Measurements from ENCODE around the gene NOX3.

Gene NOX3

DNA sequence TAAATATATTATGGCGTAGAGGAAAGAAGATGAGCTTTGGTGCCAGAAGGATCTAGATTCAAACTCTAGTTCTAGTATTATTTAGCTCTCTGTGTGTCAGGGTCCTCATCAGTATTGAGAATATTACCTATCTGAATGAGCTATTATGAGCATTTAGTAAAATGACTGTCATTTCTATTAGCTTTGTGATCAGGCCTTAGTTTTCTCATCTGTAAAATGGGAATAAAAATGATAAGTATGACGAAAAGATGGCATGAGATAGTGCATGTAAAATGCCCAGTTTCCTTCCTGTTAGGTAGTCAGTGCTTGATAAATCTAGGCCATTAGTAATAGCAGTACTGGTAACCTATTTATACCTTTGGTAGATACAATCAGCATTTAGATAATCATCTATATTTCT lies 35.1 kb downstream of the NOX3 start:
- Histone ChIP-seq H3K4me3 (ENCODE audit: low read length) (no peak overlapping the region), H3K27me3 (replicated peaks; ENCODE audit: insufficient read depth, low read length) (no peaks in the 10 kb centered on the region), H3K79me2 (ENCODE audit: low read length) (no peaks in the 10 kb centered on the region), H3K4me2 (ENCODE audit: low read depth, low read length) (no peak overlapping the region), H3K9me3 (replicated peaks; ENCODE audit: insufficient read depth, low read length) (no peaks in the 10 kb centered on the region), H3K9me2 (replicated peaks; ENCODE audit: insufficient read depth, low read length) (no peaks in the 10 kb centered on the region), H3K4me1 (ENCODE audit: low read length) (no peaks in the 10 kb centered on the region), H3F3A (ENCODE audit: insufficient read depth, low read length) (peaks cover 7% of the 10 kb centered on the region; the same call in 1 of the 2 replicates), H3K27ac (ENCODE audit: low read length) (no peak overlapping the region), H4K20me1 (ENCODE audit: insufficient read depth, low read length) (no peaks in the 10 kb centered on the region), H2AFZ (ENCODE audit: low read length) (no peak overlapping the region), H3K9ac (ENCODE audit: low read length) (no peak overlapping the region), H3K36me3 (replicated peaks; ENCODE audit: insufficient read depth, low read length) (no peaks in the 10 kb centered on the region)
- no peak for TF ChIP-seq EZH2phosphoT487 (IDR thresholded peaks at IDR 0.05; ENCODE audit: low read length)
- TF ChIP-seq, protein P1, sequence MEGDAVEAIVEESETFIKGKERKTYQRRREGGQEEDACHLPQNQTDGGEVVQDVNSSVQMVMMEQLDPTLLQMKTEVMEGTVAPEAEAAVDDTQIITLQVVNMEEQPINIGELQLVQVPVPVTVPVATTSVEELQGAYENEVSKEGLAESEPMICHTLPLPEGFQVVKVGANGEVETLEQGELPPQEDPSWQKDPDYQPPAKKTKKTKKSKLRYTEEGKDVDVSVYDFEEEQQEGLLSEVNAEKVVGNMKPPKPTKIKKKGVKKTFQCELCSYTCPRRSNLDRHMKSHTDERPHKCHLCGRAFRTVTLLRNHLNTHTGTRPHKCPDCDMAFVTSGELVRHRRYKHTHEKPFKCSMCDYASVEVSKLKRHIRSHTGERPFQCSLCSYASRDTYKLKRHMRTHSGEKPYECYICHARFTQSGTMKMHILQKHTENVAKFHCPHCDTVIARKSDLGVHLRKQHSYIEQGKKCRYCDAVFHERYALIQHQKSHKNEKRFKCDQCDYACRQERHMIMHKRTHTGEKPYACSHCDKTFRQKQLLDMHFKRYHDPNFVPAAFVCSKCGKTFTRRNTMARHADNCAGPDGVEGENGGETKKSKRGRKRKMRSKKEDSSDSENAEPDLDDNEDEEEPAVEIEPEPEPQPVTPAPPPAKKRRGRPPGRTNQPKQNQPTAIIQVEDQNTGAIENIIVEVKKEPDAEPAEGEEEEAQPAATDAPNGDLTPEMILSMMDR (IDR thresholded peaks at IDR 0.05; ENCODE audit: low read length): no peak
- no peak for TF ChIP-seq EZH2 (optimal IDR thresholded peaks at IDR 0.05; ENCODE audit: low read depth, low read length)
- no peak for DNase-seq

DNA sequence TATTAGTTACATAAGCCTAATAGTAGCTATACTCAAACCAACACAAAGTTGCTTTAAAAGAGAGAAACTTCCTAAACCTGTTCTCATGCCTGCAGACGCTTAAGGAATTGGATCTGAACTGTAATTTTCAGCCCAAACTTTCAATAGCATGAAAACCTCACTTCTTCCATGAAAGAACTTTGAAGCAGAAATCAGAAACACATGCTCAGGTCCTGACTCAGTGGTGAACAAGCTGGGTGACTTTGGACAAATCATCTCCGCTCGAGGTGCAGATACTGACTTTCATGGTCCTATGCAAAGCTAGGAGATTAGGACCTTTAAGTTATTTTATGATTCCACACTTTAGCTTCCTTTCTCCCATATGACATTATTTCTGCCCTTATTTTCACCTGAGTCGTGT lies 36.5 kb downstream of the NOX3 start:
- no peak overlapping the region for H2AFZ ChIP-seq (ENCODE audit: low read length)
- H3K4me1 ChIP-seq (ENCODE audit: low read length): no peaks in the 10 kb centered on the region
- H4K20me1 ChIP-seq (ENCODE audit: insufficient read depth, low read length): no peaks in the 10 kb centered on the region
- H3F3A ChIP-seq (ENCODE audit: insufficient read depth, low read length): peaks cover 7% of the 10 kb centered on the region; the same call in 1 of the 2 replicates
- H3K9me3 ChIP-seq (replicated peaks; ENCODE audit: insufficient read depth, low read length): no peaks in the 10 kb centered on the region
- H3K79me2 ChIP-seq (ENCODE audit: low read length): no peaks in the 10 kb centered on the region
- H3K9ac ChIP-seq (ENCODE audit: low read length): no peak overlapping the region
- no peak for DNase-seq
- TF ChIP-seq EZH2 (optimal IDR thresholded peaks at IDR 0.05; ENCODE audit: low read depth, low read length) (no peak), EZH2phosphoT487 (IDR thresholded peaks at IDR 0.05; ENCODE audit: low read length) (no peak)
- TF ChIP-seq, protein P1 (IDR thresholded peaks at IDR 0.05; ENCODE audit: low read length): no peak
- H3K9me2 ChIP-seq (replicated peaks; ENCODE audit: insufficient read depth, low read length): no peaks in the 10 kb centered on the region
- H3K4me3 ChIP-seq (ENCODE audit: low read length): no peak overlapping the region
- no peaks in the 10 kb centered on the region for H3K36me3 ChIP-seq (replicated peaks; ENCODE audit: insufficient read depth, low read length)
- no peak overlapping the region for H3K4me2 ChIP-seq (ENCODE audit: low read depth, low read length)
- no peak overlapping the region for H3K27ac ChIP-seq (ENCODE audit: low read length)
- H3K27me3 ChIP-seq (replicated peaks; ENCODE audit: insufficient read depth, low read length): no peaks in the 10 kb centered on the region

DNA sequence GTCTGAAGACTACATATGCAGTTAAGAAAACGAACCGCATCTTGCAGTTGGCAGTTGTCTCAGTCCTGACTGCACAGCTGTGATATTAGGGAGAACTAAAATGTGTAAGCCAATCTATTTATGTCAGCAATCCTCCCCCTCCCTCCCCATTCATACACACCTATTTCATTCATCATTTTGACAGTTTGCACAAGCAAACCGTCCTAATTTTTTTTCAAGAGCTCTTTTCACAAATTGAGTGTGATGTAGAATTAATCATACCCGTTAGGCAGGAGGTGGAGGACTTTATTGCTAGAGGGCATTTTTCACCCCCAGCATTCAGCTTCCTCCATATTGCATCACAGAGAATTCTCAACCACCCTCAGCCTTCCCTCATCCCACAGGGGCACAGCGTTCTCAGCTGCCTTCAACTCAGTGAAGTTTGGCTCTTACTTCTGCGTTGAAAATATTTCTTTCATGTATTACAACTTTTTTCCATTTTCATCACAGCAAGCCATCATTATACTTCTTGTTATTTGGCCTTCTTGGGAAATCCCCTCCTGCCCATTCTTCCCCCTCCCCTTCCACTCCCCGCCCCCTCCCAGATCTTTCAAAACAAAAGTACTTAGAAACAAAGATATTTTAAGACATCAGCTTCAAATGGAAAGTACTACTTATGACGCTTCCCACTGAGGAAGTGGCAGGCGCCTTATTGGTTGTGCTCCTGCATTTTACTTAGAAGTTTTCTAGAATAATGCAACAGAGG lies 37.5 kb downstream of the NOX3 start:
- Histone ChIP-seq H3K4me1 (ENCODE audit: low read length) (no peaks in the 10 kb centered on the region), H3F3A (ENCODE audit: insufficient read depth, low read length) (peaks cover 7% of the 10 kb centered on the region; the same call in 1 of the 2 replicates), H3K9ac (ENCODE audit: low read length) (peak overlapping the region; percentile 52; the same call in 1 of the 2 replicates), H2AFZ (ENCODE audit: low read length) (peak overlapping the region; percentile 53), H3K36me3 (replicated peaks; ENCODE audit: insufficient read depth, low read length) (no peaks in the 10 kb centered on the region), H4K20me1 (ENCODE audit: insufficient read depth, low read length) (no peaks in the 10 kb centered on the region), H3K4me2 (ENCODE audit: low read depth, low read length) (peak overlapping the region; percentile 63), H3K9me2 (replicated peaks; ENCODE audit: insufficient read depth, low read length) (no peaks in the 10 kb centered on the region), H3K9me3 (replicated peaks; ENCODE audit: insufficient read depth, low read length) (no peaks in the 10 kb centered on the region), H3K79me2 (ENCODE audit: low read length) (no peaks in the 10 kb centered on the region), H3K27ac (ENCODE audit: low read length) (peak overlapping the region; percentile 84), H3K4me3 (ENCODE audit: low read length) (peak overlapping the region; percentile 50), H3K27me3 (replicated peaks; ENCODE audit: insufficient read depth, low read length) (no peaks in the 10 kb centered on the region)
- peak; percentile 60 for DNase-seq
- TF ChIP-seq EZH2 (optimal IDR thresholded peaks at IDR 0.05; ENCODE audit: low read depth, low read length): no peak
- no peak for TF ChIP-seq EZH2phosphoT487 (IDR thresholded peaks at IDR 0.05; ENCODE audit: low read length)
- TF ChIP-seq, protein P1 (IDR thresholded peaks at IDR 0.05; ENCODE audit: low read length): no peak

Measured in MM.1S (cell line).